Retinal pigment epithelial cell (primary cell): ENCODE measurements around the gene PER2.

Experiments used
- DNase-seq: peaks from one replicate; pipeline ENCODE4 v3.0.0-alpha.2; 2010; ENCODE audit warnings: low read depth
- H3K4me3 ChIP-seq: 2 replicates; pipeline ENCODE4 v1.5.1; 2011; ENCODE audit warnings: mild to moderate bottlenecking, low read length, control low read depth, moderate library complexity
- TF ChIP-seq, protein P1 (sequence below): conservative IDR thresholded peaks from 2 replicates; pipeline ENCODE4 v1.5.1; 2011; ENCODE audit warnings: low read depth, low read length, control low read depth, inconsistent platforms

Gene PER2

DNA sequence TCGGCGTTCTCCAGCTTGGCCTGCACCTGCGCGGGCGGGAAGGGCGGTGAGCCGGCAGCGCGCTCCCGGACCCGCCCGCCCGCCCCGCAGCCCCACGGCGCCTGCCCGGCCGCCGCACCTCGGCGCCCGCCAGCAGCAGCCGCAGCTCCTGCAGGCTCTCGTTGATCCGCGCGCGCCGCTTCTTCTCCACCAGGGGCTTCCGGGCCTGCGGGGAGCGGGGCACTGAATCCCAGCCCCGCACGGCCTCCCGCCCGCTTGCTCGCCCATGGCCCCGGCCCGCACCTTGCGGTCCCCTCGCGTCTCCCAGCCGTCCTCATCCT, 48.9 kb downstream of the PER2 start:
- H3K4me3 ChIP-seq: peak overlapping the region; percentile 43
- TF ChIP-seq, protein P1, sequence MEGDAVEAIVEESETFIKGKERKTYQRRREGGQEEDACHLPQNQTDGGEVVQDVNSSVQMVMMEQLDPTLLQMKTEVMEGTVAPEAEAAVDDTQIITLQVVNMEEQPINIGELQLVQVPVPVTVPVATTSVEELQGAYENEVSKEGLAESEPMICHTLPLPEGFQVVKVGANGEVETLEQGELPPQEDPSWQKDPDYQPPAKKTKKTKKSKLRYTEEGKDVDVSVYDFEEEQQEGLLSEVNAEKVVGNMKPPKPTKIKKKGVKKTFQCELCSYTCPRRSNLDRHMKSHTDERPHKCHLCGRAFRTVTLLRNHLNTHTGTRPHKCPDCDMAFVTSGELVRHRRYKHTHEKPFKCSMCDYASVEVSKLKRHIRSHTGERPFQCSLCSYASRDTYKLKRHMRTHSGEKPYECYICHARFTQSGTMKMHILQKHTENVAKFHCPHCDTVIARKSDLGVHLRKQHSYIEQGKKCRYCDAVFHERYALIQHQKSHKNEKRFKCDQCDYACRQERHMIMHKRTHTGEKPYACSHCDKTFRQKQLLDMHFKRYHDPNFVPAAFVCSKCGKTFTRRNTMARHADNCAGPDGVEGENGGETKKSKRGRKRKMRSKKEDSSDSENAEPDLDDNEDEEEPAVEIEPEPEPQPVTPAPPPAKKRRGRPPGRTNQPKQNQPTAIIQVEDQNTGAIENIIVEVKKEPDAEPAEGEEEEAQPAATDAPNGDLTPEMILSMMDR: no peak
- no peak for DNase-seq

DNA sequence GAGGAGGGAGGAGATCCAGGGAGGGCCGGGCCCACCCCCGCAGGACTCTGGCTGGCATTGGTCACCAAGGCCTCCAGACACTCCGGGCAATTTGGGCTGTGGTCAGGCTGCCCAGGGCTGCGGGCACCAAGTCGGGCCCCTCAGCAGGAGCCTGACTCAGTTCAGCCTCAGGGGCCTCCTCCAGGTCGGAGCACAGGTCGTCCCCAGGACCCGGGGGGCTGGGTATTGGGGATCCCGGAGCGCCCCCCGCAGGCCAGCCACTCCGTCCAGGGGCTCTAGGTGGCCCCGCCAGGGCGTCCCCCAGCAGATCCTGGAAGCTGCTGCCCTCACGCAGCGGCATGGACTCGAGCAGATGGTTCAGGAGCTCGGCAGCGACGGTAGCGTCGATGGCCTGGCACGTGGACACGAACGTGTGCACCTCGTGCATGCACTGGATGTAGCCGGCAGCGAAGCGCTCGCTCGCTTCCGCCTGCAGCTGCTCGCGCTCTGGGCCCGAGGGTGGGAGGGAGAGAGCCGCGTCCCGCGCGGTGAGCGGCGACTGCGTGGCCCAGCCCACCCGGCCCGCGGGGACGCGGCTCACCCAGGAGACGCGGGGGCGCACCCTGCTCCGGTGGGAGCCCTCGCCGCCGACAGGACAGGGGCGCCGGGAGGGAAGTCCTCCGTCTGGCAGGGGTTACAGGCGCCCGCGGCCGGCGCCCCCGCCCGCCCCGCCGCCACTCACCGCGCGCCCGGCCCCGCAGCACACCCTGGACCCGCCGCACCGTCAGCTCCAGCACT, 49.5 kb downstream of the PER2 start:
- TF ChIP-seq, protein P1: no peak
- no peak overlapping the region for H3K4me3 ChIP-seq
- DNase-seq: no peak

DNA sequence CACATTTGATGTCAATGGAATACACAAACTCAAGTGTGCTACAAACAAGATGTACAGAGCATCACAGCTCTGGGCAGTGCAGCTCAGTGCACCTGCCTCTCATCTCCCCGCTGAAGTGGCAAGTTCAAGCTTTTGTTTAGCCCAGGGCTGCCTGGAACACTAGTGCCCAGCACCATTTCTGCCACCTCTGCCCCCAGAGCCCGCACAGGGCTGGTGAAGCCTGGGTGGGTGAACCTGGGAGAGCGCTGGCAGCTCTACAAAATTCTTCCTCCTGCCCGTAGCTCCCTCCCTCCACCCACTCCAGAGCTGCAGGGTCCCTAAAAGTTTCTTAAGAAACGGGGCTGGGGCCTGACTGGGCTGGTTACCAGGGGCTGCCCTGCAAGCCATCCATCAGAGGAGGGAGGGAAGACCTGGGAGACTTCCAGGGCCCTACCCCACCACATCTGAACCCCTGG, 50.1 kb downstream of the PER2 start:
- TF ChIP-seq, protein P1: no peak
- DNase-seq: no peak
- H3K4me3 ChIP-seq: no peak overlapping the region

DNA sequence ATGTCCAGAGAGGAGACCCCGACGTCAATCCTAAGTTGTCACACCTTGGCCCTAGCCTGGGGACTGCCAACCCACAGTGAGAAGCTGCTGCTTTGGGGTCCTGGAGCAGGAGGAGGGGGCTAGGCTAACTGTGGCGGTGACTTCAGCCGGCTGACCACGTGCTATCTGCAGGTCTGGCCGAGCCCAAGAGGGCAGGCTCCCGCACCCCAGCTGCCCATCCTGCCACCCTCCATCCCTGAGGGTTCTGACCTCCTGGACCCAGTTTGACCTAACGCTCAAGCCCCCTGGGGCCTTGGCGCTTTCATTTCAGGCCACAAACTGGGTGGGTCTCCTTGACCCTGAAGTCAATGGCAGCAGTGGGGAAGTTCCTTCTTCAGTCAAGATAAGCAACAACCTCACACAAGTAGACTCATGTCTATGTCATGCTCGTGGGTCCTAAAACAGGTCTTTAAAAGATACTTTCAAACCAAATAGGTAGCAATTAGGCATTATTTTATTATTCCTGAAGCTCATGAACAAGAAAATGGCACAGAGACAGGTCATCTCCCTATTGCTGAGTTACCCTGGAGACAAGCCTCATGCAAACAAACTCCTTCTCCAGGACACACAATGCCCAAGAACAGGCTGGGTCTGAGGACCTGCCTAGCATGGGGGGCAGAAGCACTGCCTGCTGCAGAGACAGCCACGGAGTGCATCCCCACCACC, 50.8 kb downstream of the PER2 start:
- no peak overlapping the region for H3K4me3 ChIP-seq
- TF ChIP-seq, protein P1: no peak
- DNase-seq: no peak

DNA sequence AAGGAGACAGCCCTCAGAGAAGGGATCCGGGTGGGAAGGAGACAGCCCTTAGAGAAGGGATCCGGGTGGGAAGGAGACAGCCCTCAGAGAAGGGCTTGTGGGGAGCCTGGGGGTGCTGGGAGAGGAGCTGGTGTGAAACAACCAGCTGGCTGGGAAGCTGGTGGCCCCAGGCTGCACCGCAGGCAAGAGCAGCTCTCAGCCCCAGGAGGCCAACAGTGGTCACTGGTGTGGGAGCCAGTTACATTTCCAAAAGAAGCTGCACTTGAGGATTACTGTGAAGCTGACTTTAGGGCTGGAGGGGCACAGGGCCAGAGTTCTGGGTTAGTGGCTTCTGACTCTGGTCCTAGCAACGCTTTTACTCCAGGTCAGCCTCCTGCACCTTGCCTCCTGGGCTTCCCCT, 51.8 kb downstream of the PER2 start:
- no peak overlapping the region for H3K4me3 ChIP-seq
- TF ChIP-seq, protein P1: no peak
- no peak for DNase-seq

DNA sequence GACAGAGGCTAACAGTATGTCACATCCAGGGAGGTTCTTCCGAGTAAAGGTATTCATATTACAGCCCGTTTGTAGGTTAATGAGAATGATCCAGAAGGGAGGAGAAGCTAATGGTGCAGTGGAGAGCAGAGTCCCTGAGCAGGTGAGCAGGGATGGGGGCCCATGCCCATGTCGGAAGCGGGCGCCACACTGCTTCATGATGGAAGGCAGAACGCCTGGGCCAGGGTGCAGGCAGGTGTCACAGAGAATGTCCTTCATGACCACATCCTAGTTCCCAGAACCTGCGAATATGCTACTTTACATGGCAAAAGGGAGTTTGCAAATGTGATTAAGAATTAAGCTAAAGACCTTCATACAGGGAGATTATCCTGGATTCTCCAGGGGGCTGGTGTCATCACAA, 52.6 kb downstream of the PER2 start:
- no peak overlapping the region for H3K4me3 ChIP-seq
- DNase-seq: no peak
- TF ChIP-seq, protein P1: no peak

DNA sequence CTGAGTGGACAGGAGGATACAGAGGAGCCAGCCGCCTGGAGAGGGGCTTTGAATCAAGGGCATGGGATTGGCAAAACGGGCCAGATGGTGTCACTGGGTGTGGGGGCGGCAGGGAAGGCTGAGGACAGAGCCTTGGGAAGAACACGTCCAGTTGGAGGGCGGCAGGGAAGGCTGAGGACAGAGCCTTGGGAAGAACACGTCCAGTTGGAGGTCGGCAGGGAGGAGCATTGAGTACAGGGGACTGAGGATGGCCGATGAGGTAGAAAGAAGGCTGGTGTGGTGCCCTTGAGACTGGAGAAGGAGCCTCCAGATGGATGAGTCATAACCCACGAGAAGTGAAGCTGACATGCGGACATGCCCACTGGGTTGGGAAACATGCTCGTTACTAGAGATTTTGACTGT, 53.1 kb downstream of the PER2 start:
- no peak for DNase-seq
- no peak overlapping the region for H3K4me3 ChIP-seq
- TF ChIP-seq, protein P1: no peak
